DND-41 (cell line): ENCODE results near the gene CDK11B.

Experiments
- ATAC-seq: fragments of 200-7000 bp; cut with Tn5 transposase; 3 replicates; pipeline ENCODE4 v1.9.1; 2021; ENCODE audit warnings: low read depth; ENCODE audit not compliant: insufficient read depth
- DNase-seq: peaks from one replicate; pipeline ENCODE4 v3.0.0-alpha.2; 2020
- H2AFZ ChIP-seq: 2 replicates; pipeline ENCODE4 v1.6.0; 2012; ENCODE audit warnings: low read depth, low read length
- H3K27ac ChIP-seq: 2 replicates; pipeline ENCODE4 v1.5.1; 2012; ENCODE audit warnings: low read length, inconsistent platforms
- H3K27me3 ChIP-seq: fragments of 200-600 bp; sonication (generic); 2 replicates; pipeline ENCODE4 v1.6.0; 2012; ENCODE audit warnings: low read length, mild to moderate bottlenecking, inconsistent platforms; ENCODE audit not compliant: insufficient read depth, poor library complexity
- H3K36me3 ChIP-seq: 2 replicates; pipeline ENCODE4 v1.5.1; 2012; ENCODE audit warnings: low read length, inconsistent platforms; ENCODE audit not compliant: insufficient read depth
- H3K4me1 ChIP-seq: 2 replicates; pipeline ENCODE4 v1.5.1; 2012; ENCODE audit warnings: mild to moderate bottlenecking, low read length; ENCODE audit not compliant: insufficient read depth
- H3K4me2 ChIP-seq: 2 replicates; pipeline ENCODE4 v1.6.0; 2012; ENCODE audit warnings: mild to moderate bottlenecking, moderate library complexity, low read length, inconsistent platforms; ENCODE audit not compliant: insufficient read depth
- H3K4me3 ChIP-seq, 2 experiments: fragments of 200-600 bp in 1 of 2; shearing (Covaris generic) in 1 of 2; 2 replicates each; pipeline ENCODE4 v1.5.1; 2012 to 2016; ENCODE audit warnings: inconsistent platforms in 2 of 2, low read length in 2 of 2, mild to moderate bottlenecking in 2 of 2, low read depth in 1 of 2, moderate library complexity in 1 of 2
- H3K79me2 ChIP-seq: 2 replicates; pipeline ENCODE4 v1.6.0; 2012; ENCODE audit warnings: low read length, inconsistent platforms; ENCODE audit not compliant: insufficient read depth
- H3K9ac ChIP-seq: 2 replicates; pipeline ENCODE4 v1.6.0; 2012; ENCODE audit warnings: low read depth, mild to moderate bottlenecking, inconsistent platforms, low read length, moderate library complexity
- H3K9me3 ChIP-seq: 2 replicates; pipeline ENCODE4 v1.5.1; 2012; ENCODE audit warnings: low read length, moderate library complexity, mild to moderate bottlenecking, inconsistent platforms; ENCODE audit not compliant: insufficient read depth, severe bottlenecking
- H4K20me1 ChIP-seq: 2 replicates; pipeline ENCODE4 v1.6.0; 2012; ENCODE audit warnings: low read length; ENCODE audit not compliant: insufficient read depth
- CTCF ChIP-seq: IDR thresholded peaks from 2 replicates; pipeline ENCODE4 v1.5.1; 2012; ENCODE audit warnings: borderline replicate concordance, low read length, moderate library complexity, mild to moderate bottlenecking; ENCODE audit not compliant: poor library complexity, severe bottlenecking; ENCODE audit errors: extremely low read depth
- EZH2 ChIP-seq: IDR thresholded peaks from 3 replicates; pipeline ENCODE4 v1.6.1; 2012; ENCODE audit warnings: borderline replicate concordance, low read depth, mild to moderate bottlenecking, moderate library complexity, low read length, inconsistent platforms; ENCODE audit not compliant: severe bottlenecking

Gene CDK11B

GRCh38 chr1:1684031-1684681, 25.4 kb upstream of the CDK11B start:
- Histone ChIP-seq H3K4me1 (0 out of 2 replicates have a peak, but pooled peaks cover 2% of the 10 kb centered on the region), H3K27me3 (no peaks in the 10 kb centered on the region), H3K36me3 (peaks cover 11% of the 10 kb centered on the region; the same call in 1 of the 2 replicates), H2AFZ (no peak overlapping the region), H3K9ac (no peak overlapping the region), H3K79me2 (peaks cover 78% of the 10 kb centered on the region), H3K9me3 (no peaks in the 10 kb centered on the region), H3K4me3 (no peak overlapping the region), H3K27ac (no peak overlapping the region), H3K4me2 (no peak overlapping the region), H4K20me1 (peaks cover 27% of the 10 kb centered on the region)
- ATAC-seq: no peak
- no peak for DNase-seq
- TF ChIP-seq CTCF (no peak), EZH2 (no peak)

DNA sequence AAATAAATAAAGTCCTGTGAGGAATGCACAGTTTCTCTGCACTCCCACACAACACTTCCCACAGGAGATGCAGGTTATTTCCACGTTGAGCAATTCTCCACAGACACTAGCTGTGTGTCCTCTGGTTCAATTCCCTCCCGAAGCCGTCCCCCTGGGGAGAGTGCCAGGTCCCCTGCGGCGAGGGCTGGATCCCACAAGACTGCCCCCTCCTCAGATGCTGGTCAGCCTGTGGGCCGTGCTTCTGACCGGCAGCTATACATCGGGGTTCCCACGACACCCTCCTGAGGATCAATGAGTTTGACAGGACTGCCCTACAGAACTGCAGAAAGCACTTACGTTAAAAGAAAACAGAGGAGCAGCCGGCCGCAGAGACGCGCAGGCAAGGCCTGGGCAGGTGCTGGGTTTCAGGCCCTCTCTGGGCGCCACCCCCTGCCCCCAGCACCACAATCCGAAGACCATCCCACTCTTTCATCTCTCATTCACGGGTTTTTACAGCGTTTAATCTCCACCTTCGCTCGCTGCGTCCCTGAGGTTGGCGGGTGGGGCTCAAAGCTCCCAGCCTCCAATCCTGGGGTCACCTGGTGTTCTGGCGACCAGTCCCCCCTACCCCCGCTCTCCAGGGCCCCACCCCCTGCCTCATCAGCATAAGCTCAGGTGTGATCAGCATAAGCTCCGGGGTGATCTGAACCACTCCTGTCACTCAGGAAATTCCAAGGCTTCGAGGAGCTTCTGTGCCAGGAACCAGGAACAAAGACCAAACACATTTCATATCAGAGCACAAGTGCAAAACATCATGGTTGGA, 24.5 kb upstream of the CDK11B start:
- no peak for DNase-seq
- no peak overlapping the region for H3K9ac ChIP-seq
- H3K79me2 ChIP-seq: peaks cover 83% of the 10 kb centered on the region
- peaks cover 35% of the 10 kb centered on the region for H4K20me1 ChIP-seq
- no peak overlapping the region for H3K4me3 ChIP-seq
- no peaks in the 10 kb centered on the region for H3K9me3 ChIP-seq
- peaks cover 10% of the 10 kb centered on the region for H3K4me1 ChIP-seq
- no peak overlapping the region for H2AFZ ChIP-seq
- no peak for TF ChIP-seq EZH2
- TF ChIP-seq CTCF: no peak
- ATAC-seq: no peak
- H3K27ac ChIP-seq: no peak overlapping the region
- peaks cover 9% of the 10 kb centered on the region; the same call in 1 of the 2 replicates for H3K36me3 ChIP-seq
- no peaks in the 10 kb centered on the region for H3K27me3 ChIP-seq
- H3K4me2 ChIP-seq: no peak overlapping the region

- ATAC-seq (no peak), DNase-seq (no peak)
- H3K4me2 ChIP-seq: no peak overlapping the region
- peaks cover 9% of the 10 kb centered on the region; the same call in 1 of the 2 replicates for H3K36me3 ChIP-seq
- no peak overlapping the region for H2AFZ ChIP-seq
- no peak overlapping the region for H3K4me3 ChIP-seq
- no peaks in the 10 kb centered on the region for H3K27me3 ChIP-seq
- peaks cover 20% of the 10 kb centered on the region for H3K4me1 ChIP-seq
- no peak overlapping the region for H3K27ac ChIP-seq
- peaks cover 33% of the 10 kb centered on the region for H4K20me1 ChIP-seq
- peaks cover 68% of the 10 kb centered on the region for H3K79me2 ChIP-seq
- TF ChIP-seq EZH2 (no peak), CTCF (no peak)
- no peak overlapping the region for H3K9ac ChIP-seq
- no peaks in the 10 kb centered on the region for H3K9me3 ChIP-seq
Measured at GRCh38 chr1:1680912-1681273, 22.1 kb upstream of the CDK11B start.
